ENCODE data around the gene ADAP1. TPM values are rescaled to one million over a fixed set of nuclear protein-coding genes. Genes with fewer than 3 reads are reported as not detected.
"Not testable (repeated sequence)": the region's sequence is repeated elsewhere in the genome, so short reads cannot be mapped to it uniquely, and the experiment has no call there.

The ADAP1 gene
- polyA plus RNA-seq, 1 donor, result 3.2 TPM

DNA sequence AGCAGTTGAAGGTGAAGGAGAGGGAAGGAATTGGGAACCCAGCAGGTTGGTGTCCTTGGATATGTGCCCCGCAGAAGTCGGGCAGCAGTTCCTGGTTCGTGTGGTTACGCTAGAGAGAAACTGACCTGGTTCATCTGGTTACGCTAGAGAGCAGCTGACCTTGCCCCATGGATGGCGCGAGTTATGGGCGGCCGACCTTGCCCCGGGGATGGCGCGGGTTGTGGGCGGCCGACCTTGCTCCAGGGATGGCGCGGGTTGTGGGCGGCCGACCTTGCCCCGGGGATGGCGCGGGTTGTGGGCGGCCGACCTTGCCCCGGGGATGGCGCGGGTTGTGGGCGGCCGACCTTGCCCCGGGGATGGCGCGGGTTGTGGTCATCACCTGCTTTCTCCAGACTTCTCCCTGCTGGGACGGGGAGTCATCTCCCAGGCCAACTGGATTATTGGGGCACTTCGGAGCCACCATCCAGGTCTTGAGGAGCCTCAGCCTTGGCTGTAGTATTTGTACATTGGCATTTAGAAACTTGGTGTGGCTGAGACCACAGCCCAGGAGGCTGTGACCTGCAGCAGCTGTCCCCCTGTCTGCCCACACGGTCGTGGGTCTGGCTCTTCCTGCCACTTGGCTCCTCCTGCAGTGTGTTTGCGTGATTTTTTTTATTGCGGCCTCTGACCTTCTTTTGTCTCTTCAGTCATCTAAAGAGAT lies 72.0 kb downstream of the ADAP1 start:
- DNase-seq (ENCODE audit: low read depth), result no peak

DNA sequence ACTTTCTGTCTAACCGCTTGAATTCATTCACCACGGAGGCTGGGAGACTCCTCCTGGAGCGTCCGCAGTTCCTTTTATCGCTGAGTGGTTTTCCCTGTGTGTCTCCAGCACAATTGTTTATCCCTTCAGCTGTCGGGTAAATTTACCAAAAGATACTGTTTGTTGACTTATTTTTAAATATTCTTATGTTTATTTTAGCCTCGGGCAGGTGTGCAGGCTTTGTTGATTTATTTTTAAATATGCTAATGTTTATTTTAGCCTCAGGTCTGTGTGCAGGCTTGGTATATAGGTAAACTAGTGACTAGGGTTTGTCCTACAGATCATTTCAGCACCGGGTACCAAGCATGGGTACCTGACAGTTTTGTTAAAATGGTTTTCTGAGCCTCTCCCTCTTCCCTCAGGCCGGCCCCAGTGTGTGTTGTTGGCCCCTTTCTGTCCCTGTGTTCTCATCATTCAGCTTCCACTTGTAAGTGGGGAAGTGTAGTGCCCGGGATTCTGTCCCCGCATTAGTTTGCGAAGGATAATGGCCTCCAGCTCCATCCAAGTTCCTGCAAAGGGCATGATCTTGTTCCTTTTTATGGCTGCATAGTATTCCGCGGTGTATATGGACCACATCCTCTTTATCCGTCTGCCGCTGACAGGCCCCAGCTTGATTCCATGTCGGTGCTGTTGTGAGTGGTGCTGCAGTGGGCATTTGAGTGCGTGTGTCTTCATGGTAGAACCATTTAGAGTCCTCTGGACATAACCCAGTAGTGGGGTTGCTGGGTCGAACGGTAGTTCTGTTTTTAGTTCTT lies 72.8 kb downstream of the ADAP1 start:
- no peak for DNase-seq (ENCODE audit: low read depth)

DNA sequence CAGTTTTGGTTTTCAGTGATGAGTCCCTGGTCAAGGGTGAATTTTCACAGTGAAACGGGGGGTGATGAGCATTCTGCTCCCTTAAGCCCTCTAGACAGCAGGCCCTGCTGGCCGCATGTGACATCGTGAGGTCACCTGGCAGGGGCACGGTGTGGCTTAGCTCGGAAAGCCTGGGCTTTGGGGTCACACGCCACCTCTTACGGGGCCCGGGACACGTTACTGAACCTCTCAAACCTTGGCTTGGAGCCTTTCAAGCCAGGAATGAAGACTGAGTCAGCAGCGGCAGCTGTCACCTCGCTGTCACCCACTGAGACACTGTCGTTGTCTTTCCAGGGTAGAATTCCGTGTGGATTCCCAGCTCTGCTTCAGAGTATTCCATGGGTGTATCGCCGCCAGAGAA lies 74.0 kb downstream of the ADAP1 start:
- DNase-seq (ENCODE audit: low read depth), result no peak

DNA sequence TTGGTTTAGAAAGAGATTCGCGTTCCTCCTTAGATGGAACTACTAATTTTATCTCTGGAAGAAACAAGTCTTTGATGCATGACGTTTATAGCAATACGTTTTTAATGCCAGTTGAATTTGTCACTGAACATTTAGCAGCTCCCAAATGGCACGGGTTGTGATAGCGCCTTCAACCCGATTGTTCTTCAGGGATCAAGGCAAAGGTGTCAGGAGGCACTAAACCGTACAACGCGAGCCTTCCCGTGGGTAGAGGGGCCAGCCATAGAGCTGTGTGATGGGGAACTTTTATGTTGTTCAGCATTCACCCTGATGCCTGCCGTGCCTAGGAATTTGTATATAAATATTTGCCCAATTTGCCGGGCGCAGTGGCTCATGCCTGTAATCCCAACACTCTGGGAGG lies 74.8 kb downstream of the ADAP1 start:
- no peak for DNase-seq (ENCODE audit: low read depth)

GRCh38 chr7:879093-879492 lies 75.4 kb downstream of the ADAP1 start:
- no peak for DNase-seq (ENCODE audit: low read depth)

- no peak for DNase-seq (ENCODE audit: low read depth)
These were observed 76.9 kb downstream of the ADAP1 start for GRCh38 chr7:877312-878232.

- no peak for DNase-seq (ENCODE audit: low read depth)
These were observed 77.5 kb downstream of the ADAP1 start for GRCh38 chr7:876972-877311.

DNA sequence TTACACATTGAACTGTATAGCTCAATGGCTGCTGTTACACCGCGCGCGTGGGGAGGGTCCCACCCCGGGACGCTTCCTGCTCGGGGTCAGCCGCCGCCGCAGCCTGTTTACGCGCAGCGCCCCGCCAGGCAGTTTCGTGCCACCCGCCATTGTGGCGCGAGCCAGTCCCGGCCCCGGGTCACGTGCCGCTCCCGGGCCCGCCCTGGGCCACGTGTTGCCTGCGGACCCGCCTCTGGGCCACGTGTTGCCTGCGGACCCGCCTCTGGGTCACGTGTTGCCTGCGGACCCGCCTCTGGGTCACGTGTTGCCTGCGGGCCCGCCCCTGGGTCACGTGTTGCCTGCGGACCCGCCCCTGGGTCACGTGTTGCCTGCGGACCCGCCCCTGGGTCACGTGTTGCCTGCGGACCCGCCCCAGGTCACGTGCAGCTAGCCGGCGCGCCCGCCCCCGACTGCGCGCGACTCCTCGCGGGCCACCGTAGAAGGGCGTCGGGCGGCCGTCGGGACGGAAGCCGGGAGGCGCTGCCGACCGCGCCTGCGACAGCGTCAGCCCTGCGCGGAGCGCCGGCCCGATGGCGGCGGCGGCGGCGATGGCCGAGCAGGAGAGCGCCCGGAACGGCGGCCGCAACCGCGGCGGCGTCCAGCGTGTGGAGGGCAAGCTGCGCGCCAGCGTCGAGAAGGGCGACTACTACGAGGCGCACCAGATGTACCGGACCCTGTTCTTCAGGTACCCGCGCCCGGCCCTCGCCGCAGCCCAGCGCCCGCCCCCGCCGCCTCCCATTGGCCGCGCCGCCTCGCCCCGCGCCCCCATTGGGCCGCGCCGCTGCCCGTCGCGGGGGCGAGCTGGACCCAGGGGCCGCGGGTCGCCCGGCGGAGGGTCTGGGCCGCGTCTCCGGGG lies 78.2 kb downstream of the ADAP1 start, which contains the start of gene GET4:
TSS of gene GET4 (plus strand) at position 478 of the 895 bp plus-strand sequence. CDS start at position 570, 92 bp downstream.
- DNase-seq (ENCODE audit: low read depth), result peak; percentile 76

- no peak for DNase-seq (ENCODE audit: low read depth)
These were observed 78.9 kb downstream of the ADAP1 start for GRCh38 chr7:875476-876076.

GRCh38 chr7:875051-875450 lies 79.4 kb downstream of the ADAP1 start:
- DNase-seq (ENCODE audit: low read depth), result no peak

- DNase-seq (ENCODE audit: low read depth), result no peak
These were observed 80.3 kb downstream of the ADAP1 start for GRCh38 chr7:874031-874749.

- peak; percentile 45 for DNase-seq (ENCODE audit: low read depth)
These were observed 81.0 kb downstream of the ADAP1 start for GRCh38 chr7:873367-874002.

DNA sequence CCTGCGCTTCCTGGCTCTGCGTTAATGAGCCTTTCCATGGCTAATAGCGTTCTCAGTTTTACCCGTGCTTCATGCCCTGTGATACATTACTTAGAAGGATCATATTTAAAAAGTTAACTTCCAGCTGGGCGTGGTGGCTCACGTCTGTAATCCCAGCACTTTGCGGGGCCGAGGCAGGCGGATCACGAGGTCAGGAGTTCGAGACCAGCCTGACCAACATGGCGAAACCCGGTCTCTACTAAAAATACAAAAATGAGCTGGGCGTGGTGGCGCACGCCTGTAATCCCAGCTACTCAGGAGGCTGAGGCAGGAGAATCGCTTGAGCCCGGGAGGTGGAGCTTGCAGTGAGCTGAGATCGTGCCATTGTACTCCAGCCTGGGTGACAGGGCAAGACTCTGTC lies 81.8 kb downstream of the ADAP1 start:
- DNase-seq (ENCODE audit: low read depth), result not testable (repeated sequence)

GRCh38 chr7:871900-872537 lies 82.5 kb downstream of the ADAP1 start:
- no peak for DNase-seq (ENCODE audit: low read depth)

- DNase-seq (ENCODE audit: low read depth), result no peak
These were observed 85.1 kb downstream of the ADAP1 start for GRCh38 chr7:869348-869747.

DNA sequence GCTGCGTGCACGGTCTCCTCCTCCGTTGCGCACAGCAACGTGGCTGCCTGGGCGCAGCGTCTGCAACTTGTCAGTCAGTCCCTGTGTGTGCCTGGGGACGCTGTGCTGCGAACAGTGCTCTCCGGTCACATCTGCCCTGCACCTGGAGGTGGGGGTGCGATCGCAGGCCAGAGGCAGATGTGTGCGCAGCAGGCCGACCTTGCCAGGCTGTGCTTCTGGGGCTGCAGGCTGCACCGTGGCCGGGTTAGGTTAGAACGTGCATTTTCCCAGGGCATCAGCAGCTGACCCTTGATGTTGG lies 86.3 kb downstream of the ADAP1 start:
- DNase-seq (ENCODE audit: low read depth), result no peak

DNA sequence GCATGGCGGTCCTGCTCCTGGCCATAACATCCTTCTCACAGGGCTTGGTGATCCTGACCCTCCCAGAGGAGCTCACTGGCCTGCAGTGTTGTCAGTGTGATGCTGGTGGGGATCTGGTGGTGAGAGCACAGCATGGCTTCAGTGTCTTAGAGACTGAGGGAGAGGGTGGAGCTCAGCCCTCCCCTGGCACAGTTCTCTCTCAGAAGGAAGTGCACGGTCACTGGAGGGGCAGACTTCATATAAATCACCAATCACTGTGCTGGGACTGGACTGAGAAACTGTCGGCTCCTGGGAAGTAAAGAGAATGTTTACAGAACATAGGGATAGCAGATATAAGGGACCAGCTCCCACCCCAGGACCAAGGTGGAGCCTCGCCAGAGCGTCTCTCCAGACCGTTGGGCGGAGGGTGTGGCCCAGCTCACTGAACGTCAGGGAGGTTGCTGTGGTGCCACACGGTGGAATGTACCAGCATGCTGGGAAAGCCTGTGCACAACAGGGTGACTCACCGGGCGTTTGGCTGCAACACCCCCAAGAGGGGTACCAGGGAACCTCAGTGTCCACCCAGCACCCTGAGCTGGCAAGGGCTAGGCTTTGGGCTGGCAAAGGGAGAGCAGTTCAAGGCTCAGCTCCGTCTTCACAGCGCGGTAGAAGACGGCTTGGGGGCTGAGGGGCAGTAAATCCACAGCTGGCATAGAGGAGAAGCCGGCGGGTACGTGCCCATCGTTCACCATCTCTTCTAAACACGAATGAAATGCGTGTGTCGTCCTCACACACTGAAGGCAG lies 86.9 kb downstream of the ADAP1 start:
- DNase-seq (ENCODE audit: low read depth), result no peak

GRCh38 chr7:867001-867405 lies 87.5 kb downstream of the ADAP1 start:
- no peak for DNase-seq (ENCODE audit: low read depth)
